ENCODE results near the gene PCSK6.
"Not testable (repeated sequence)": the region's sequence is repeated elsewhere in the genome, so short reads cannot be mapped to it uniquely, and the experiment has no call there.

PCSK6 gene

GRCh38 chr15:101458908-101459578, 30.5 kb downstream of the PCSK6 start:
- no peak for DNase-seq

DNA sequence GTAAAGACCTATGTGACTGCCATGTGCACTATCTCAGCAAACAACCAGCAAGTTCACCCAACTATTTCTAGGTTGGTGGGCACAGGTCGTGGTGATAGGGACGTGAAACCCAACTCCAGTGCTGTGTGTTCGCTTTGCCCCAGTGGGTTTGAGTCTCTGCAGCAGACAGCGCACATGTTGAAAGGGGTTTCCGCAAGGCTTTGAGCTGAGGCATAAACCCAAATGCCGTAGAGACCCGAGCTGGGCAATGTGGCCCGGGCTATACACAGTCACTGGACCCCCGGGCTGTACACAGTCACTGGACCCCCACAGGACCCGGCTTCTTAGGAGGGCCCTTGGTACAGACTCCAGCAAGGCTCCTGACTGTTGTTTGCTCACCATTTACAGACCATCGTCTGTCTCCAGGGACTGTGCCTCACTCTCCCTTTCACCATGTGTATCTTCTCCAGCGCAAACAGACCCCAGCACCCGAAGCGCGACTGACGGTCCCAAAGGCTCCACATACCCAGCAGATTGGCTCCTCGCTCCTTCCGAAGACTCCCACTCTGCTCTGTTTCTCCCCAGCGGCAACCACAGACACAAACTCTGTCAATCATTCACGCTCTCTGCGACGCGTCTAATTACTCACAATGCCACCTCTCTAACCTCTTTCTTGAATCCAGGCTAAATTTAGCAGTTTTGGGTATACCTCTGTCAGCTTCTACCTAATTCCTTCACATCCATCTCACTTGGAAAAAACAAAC, 31.2 kb downstream of the PCSK6 start:
- no peak for DNase-seq

GRCh38 chr15:101457696-101458095, 31.8 kb downstream of the PCSK6 start:
- DNase-seq: no peak

DNA sequence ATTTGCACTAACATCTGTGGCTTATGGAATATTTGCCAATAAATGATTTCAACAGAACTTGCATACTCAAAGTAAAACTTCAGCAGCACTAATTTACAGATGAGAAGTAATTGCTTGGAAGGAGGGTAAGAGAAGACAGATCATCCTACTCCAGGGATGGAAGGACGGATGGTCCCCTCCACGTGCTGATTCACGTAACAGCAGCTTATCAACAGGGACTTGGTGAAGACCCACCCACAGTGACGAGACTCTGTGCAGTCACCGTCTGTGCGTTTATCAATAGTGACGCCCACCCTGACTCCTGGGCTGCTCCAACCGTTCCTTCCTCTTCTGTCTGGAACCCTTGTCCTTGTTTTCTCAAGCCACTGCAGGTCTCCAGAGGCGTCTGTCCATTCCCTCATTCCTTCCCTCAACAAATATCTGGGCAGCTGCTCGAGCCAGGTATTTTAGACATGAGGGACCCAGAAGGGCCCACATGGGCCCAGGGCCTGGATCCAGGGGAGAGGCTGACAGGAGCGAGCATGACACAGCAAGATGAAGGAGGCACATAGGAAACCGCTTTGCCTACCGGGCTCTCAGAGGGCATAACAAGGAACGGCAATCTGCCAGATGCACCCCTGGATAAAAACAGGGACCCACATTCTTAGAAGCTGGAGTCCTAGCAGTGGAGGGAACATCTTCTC, 33.3 kb downstream of the PCSK6 start:
- no peak for DNase-seq

DNA sequence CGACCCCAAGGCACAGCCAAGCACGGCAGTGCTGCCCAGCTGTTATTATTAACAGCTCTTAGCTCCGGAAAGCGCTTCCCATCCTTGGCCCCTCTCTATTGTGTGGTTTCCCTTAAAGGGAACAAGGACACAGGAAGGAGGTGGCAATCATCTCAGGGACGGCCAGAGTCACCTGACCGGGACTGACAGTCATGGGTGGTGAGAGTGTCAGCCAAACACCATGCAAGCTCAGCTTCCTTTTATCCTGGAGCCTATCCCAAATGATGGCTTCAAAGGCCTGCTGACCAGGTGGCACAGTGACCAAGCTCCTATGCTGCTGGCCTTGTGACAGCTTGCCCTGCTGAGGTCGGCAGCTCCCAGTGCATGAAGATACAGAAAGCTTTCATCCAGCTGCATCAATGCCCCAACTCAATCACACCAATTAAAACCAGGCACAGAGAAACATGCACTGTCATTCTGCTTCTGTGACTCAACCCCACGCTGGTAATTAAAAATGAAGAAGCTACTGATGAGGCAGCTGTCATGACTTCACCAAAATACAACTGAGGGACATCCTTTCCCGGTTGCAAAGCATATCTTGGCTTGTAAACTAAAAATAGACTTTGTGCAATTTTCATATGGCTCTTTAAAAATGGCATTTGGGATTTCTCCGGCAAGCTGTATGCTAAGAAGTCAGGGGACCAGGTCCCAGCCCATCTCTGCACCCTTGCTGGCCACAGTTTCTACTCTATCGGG, 34.0 kb downstream of the PCSK6 start:
- no peak for DNase-seq

GRCh38 chr15:101454781-101455180, 34.7 kb downstream of the PCSK6 start:
- not testable (repeated sequence) for DNase-seq

- no peak for DNase-seq
Measured at GRCh38 chr15:101454365-101454764, 35.1 kb downstream of the PCSK6 start.

GRCh38 chr15:101453123-101454120, 36.1 kb downstream of the PCSK6 start:
- DNase-seq: no peak

DNA sequence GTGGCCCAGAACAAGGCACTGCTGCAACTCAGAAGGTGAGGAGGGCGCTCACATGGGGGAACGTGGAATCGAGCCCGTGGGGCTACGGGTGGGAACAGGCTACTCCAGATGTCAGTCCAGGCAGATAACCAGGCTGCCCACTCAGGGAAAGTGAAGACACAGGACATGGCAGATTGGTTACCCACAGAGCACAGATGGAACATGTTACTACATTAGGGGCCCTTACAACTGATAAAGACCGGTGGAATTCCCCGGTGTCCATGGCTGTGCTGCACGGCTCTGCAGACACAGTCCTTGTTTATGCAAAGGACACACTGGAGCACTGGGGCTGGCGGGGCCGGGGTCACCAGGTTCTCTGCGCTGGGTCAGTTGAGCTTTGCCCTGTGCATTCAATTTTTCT, 36.9 kb downstream of the PCSK6 start:
- no peak for DNase-seq

DNA sequence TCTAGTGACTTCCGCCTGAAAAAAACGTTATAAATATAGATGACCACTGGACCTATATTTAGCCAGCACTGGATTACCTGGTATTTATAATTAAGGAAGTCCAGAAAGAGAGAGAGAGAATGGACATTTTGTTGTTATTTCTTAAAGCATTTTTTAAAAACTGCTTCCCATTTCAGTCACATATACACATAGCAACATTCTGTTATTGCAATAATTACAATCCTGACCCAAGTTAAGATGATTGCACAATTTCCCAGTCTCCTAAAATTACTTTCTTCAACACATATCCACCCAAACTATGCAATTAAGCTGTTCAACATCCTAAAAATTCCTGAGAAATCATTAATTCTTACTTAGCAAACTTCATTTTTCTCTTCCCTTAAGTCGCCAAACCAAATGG, 37.7 kb downstream of the PCSK6 start:
- DNase-seq: no peak

- DNase-seq: no peak
Measured at GRCh38 chr15:101451266-101451799, 38.2 kb downstream of the PCSK6 start.

GRCh38 chr15:101450403-101451265, 38.9 kb downstream of the PCSK6 start:
- no peak for DNase-seq

DNA sequence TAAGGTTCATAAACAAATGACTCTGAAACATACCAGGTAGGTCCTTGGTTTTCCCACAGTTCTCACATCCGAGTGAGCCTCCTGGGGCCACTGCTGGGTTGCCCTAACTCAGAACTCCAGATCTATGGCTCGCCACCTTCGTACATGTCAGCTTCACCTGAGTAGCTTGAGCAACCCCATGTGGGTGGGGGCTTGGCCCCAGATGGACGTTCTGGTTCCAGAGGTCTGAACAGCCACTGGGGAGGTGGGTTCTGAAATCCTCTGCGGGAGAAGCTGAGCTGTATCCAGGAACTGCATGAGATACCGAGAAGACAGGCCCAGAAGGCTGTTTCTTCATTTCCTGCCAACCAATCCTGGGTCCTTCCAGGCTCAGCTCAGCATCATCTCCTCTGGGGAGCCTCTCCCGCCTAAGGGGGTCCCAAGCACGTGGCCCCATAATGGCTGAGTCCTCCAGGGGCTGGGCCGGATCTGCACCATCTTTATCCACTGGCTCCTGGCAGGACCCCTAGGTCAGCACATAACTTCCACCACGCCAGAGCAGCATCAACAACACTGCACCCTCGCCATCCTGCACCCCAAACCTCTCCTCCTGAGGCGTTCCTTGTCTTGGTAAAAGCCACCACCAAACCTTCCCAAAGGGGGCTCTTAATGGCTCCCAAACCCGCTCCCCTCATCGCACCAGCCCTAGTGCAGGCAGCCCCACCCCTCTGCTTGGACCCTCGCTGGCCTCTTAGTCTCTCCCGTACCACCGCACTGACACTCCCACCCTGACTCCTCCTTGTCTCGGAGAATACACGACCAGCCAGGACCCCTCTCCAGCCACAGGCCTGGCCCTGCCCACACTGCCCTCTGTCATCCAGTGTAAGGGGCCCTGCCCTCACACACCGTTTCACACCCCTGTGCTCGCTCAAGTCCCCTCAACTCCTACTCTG, 39.8 kb downstream of the PCSK6 start:
- no peak for DNase-seq

DNA sequence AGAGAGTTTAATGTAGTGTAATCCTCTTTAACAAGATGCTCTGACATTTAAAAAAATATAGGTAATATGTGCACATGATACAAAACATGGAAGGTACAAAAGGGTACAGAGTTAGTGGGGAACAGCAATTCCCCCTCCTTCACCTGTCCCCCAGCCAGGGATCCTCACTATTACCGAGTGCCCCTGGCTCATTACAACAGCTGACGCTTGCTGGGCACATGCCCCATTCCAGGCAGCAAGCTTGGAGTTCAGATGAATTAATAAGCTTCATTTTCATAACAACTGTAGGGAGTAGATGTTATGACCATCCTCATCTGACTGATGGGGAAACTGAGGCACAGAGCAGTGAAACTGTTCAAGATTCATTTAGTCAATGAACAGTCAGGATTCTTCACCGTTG, 41.2 kb downstream of the PCSK6 start:
- no peak for DNase-seq

GRCh38 chr15:101447561-101448071, 41.9 kb downstream of the PCSK6 start:
- no peak for DNase-seq

GRCh38 chr15:101447168-101447533, 42.4 kb downstream of the PCSK6 start:
- DNase-seq: no peak

DNA sequence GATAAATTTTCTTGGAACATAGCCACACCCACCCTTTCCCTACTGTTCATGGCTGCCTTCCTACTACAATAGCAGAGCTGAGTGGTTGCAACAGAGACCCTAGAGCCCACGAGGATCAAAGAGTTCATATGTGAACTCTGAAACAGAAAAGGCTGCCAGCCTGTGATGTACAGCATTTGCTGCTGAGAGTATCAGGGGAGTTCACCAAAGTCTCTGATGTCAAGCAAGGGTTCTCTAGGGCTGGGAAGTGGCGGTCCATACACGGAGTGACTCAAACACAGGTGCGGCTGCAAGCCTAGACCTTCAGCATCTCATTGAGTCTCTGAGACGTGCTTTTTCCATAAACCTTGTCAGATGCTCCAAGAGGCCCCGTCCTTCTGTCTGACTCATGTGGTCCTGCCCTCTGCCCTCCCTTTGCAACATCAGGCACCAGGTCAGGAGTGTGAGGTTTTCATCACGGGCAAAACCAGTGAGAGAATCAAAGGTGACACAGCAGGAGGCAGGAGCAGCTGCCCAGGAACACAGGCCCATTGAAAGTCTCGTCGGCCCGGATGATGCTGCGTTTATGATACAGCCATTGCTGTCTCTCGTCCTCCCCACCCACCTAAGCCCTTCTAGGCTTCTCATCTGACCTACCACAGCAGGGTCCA, 42.9 kb downstream of the PCSK6 start:
- no peak for DNase-seq

- DNase-seq: no peak
Measured at GRCh38 chr15:101445562-101446517, 43.7 kb downstream of the PCSK6 start.

Data from NCI-H2081 (cell line).